ENCODE data around the gene PEX6. TPM values are rescaled to one million over a fixed set of nuclear protein-coding genes. Genes with fewer than 3 reads are reported as not detected.
A peak's percentile ranks its signal among the peaks of the same experiment; 100 is the strongest.

Gene PEX6
- polyA plus RNA-seq, 3 donors = 10.6 to 16.2 (median 15.5) TPM

DNA sequence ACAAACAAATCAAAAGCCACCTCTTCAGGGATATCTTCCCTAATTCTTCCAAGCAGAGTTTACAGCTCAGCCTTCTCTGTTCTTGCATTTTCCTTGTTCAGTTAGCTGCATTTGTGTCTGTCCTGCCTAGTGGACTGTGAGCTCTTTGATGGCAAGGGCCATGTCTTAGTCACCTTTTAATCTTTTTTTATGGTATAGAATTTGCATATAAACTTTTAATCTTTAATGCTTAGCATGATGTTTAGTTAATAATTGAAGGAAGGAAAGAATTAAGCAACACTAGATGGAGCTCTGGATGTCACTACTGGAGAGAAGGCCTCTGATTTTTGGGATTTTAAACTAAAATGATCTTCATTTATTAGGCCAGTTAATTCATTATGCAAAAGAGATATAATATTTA is 17.5 kb upstream of the PEX6 start:
- Histone ChIP-seq H3K36me3 (replicated peaks in 1 of 2; ENCODE audit: control insufficient read depth in 1 of 2, insufficient read depth in 2 of 2, low read length in 2 of 2) (peaks cover 3 to 11% of the 10 kb centered on the region in 2 donors), H4K20me1 (ENCODE audit: insufficient read depth, low read length) (no peaks in the 10 kb centered on the region), H3K4me2 (replicated peaks; ENCODE audit: extremely low read depth, low read length, poor library complexity, severe bottlenecking) (no peak overlapping the region), H3K27ac (ENCODE audit: low read depth in 1 of 2, low read length in 2 of 2) (no peak overlapping the region), H3K4me1 (ENCODE audit: control insufficient read depth in 1 of 2, insufficient read depth in 2 of 2, low read length in 2 of 2) (no peaks in the 10 kb centered on the region), H3K27me3 (ENCODE audit: control insufficient read depth in 2 of 2, insufficient read depth in 2 of 2, low read length in 2 of 2) (no peaks in the 10 kb centered on the region), H2AFZ (ENCODE audit: insufficient read depth, low read depth, low read length, poor library complexity, severe bottlenecking) (no peak overlapping the region), H3K79me2 (ENCODE audit: insufficient read depth, low read length) (peaks cover 3% of the 10 kb centered on the region), H3K9me3 (replicated peaks in 1 of 2; ENCODE audit: control insufficient read depth in 1 of 2, insufficient read depth in 1 of 2, low read length in 2 of 2) (no peaks in the 10 kb centered on the region), H3K9ac (ENCODE audit: insufficient read depth, low read length, poor library complexity, severe bottlenecking) (no peak overlapping the region), H3K4me3 (replicated peaks in 1 of 3; ENCODE audit: low read depth in 2 of 3, low read length in 3 of 3) (no peak overlapping the region)
- Mint-ChIP-seq H3K27ac (peak overlapping the region in 1 of 7 donors; percentile 33), H3K9me3 (no peaks in the 10 kb centered on the region), H3K36me3 (peaks cover 3 to 51% of the 10 kb centered on the region in 2 donors), H3K27me3 (ENCODE audit: low read depth in 3 of 3) (no peaks in the 10 kb centered on the region), H3K4me3 (no peak overlapping the region), H3K4me1 (no peaks in the 10 kb centered on the region)
- intact Hi-C loops (cut with micrococcal nuclease) = no loop called here
- TF ChIP-seq, protein P1, sequence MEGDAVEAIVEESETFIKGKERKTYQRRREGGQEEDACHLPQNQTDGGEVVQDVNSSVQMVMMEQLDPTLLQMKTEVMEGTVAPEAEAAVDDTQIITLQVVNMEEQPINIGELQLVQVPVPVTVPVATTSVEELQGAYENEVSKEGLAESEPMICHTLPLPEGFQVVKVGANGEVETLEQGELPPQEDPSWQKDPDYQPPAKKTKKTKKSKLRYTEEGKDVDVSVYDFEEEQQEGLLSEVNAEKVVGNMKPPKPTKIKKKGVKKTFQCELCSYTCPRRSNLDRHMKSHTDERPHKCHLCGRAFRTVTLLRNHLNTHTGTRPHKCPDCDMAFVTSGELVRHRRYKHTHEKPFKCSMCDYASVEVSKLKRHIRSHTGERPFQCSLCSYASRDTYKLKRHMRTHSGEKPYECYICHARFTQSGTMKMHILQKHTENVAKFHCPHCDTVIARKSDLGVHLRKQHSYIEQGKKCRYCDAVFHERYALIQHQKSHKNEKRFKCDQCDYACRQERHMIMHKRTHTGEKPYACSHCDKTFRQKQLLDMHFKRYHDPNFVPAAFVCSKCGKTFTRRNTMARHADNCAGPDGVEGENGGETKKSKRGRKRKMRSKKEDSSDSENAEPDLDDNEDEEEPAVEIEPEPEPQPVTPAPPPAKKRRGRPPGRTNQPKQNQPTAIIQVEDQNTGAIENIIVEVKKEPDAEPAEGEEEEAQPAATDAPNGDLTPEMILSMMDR (IDR thresholded peaks at IDR 0.05) = no peak
- no peak for DNase-seq

DNA sequence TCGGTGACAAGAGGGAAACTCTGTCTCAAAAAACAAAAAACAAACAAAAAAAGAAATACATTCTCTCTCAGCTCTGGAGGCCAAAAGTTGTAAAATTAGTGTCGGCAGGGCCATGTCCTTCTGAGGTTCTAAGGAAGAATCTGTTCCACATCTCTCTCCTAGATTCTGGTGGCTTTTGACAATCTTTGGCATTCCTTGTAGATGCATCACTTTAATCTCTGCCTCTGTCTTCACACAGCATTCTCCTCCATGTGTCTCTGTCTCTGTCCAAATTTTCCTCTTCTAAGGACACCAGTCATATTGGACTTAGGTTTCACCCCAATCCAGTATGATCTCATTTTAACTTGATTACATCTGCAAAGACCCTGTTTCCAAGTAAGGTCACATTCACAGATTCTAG is 14.5 kb upstream of the PEX6 start:
- H4K20me1 ChIP-seq (ENCODE audit: insufficient read depth, low read length) = peaks cover 6% of the 10 kb centered on the region
- no peak overlapping the region for H3K9ac ChIP-seq (ENCODE audit: insufficient read depth, low read length, poor library complexity, severe bottlenecking)
- H3K9me3 ChIP-seq (replicated peaks in 1 of 2; ENCODE audit: control insufficient read depth in 1 of 2, insufficient read depth in 1 of 2, low read length in 2 of 2) = no peaks in the 10 kb centered on the region
- H3K27ac ChIP-seq (ENCODE audit: low read depth in 1 of 2, low read length in 2 of 2) = no peak overlapping the region
- no peaks in the 10 kb centered on the region for H3K27me3 ChIP-seq (ENCODE audit: control insufficient read depth in 2 of 2, insufficient read depth in 2 of 2, low read length in 2 of 2)
- no peak overlapping the region for H3K4me3 ChIP-seq (replicated peaks in 1 of 3; ENCODE audit: low read depth in 2 of 3, low read length in 3 of 3)
- Mint-ChIP-seq H3K4me3 (no peak overlapping the region), H3K4me1 (peaks cover under 1% of the 10 kb centered on the region), H3K27me3 (ENCODE audit: low read depth in 3 of 3) (no peaks in the 10 kb centered on the region), H3K9me3 (no peaks in the 10 kb centered on the region), H3K27ac (no peak overlapping the region), H3K36me3 (peaks cover 22 to 64% of the 10 kb centered on the region in 2 donors)
- TF ChIP-seq, protein P1 (IDR thresholded peaks at IDR 0.05) = no peak
- no peak overlapping the region for H3K4me2 ChIP-seq (replicated peaks; ENCODE audit: extremely low read depth, low read length, poor library complexity, severe bottlenecking)
- peaks cover 3% of the 10 kb centered on the region for H3K79me2 ChIP-seq (ENCODE audit: insufficient read depth, low read length)
- intact Hi-C loops (cut with micrococcal nuclease) = no loop called here
- no peaks in the 10 kb centered on the region for H3K4me1 ChIP-seq (ENCODE audit: control insufficient read depth in 1 of 2, insufficient read depth in 2 of 2, low read length in 2 of 2)
- no peak overlapping the region for H2AFZ ChIP-seq (ENCODE audit: insufficient read depth, low read depth, low read length, poor library complexity, severe bottlenecking)
- WGBS (ENCODE audit: insufficient coverage) = 80% methylated on average over 1 of the region's 2 CpGs
- no peak for DNase-seq
- peaks cover 23 to 35% of the 10 kb centered on the region in 2 donors for H3K36me3 ChIP-seq (replicated peaks in 1 of 2; ENCODE audit: control insufficient read depth in 1 of 2, insufficient read depth in 2 of 2, low read length in 2 of 2)

Data from CD14-positive monocyte (primary cell).